T-helper 22 cell (primary cell): Measurements from ENCODE around the gene TOMM6.
A peak's percentile ranks its signal among the peaks of the same experiment; 100 is the strongest.
"Not testable (repeated sequence)": the region's sequence is repeated elsewhere in the genome, so short reads cannot be mapped to it uniquely, and the experiment has no call there.

ENCODE experiments used
- DNase-seq: peaks from one replicate; pipeline ENCODE4 v3.0.0-alpha.2; 2020; ENCODE audit warnings: low read depth

TOMM6 gene

GRCh38 chr6:41763470-41763869 is 24.0 kb upstream of the TOMM6 start:
- DNase-seq = no peak

GRCh38 chr6:41766043-41766664 is 21.3 kb upstream of the TOMM6 start:
- DNase-seq = not testable (repeated sequence)

DNA sequence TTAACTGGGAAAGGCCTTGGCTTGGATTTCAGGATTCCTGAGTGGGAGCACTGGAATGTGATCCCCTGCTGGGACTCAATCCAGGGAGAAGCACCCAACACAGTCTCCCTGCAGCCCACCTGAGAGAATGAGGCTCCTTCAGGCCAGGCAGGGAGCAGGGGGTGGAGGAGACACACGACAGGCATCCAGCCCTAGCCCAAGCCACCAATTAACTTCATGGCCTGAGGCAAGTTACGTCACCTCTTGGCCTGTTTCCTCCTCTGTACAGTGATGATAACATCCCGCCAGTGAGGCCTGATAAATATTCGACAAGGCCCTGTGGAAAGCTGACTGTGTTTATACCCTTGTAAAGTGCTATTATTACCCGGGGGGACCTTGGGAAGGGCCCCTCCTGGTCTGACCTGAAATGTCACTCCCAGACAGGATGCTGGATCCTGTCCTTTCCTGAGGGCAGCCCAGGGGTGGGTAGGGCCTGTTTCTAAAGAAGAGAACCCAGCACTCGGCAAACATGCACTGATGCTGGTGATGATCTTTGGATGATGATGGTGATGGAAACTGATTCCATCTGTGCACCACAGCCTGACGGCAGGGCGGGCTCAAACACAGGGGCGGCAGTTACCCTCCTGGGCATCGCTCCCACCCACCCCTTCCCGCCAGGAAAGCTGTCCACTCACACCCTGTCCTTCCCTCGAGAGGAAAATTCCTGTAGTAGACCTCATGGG is 20.2 kb upstream of the TOMM6 start:
- DNase-seq = no peak

DNA sequence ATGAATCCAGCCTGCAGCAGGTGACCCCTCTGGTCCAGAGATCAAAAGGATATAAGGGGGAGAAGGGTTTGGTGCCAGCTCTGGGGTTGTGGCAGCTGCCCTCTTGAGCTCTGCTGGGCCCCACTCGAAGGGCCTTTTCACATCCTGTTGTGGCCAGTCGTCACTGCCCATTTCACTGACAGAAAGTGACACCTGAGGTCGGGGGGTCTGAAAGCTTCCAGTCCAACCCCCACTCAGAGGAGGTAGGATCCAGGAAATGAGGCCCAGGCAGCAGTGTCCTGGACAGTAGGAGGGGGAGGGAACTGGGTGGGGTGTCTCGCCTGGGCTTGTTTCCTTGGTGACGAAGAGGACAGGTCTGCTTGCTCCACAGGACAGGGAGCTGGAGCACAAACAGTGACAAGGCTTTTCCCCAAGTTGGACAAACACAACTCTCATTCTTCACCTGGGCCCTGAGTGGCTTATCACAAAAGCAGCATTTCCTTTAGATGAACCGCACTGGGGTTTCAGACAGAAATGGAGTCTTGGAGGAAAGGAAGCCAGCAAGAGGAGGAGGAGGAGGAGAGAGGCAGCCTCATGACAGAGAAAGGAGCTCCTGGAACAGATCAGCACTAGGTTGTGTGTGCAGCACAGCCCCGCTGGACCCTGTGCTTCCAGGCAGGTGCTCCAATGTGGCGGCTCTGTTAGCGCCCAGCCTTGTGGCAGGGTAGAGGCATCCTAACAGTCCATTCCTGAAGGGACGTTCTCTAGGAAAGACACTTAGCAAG is 18.8 kb upstream of the TOMM6 start:
- no peak for DNase-seq

- DNase-seq = no peak
These were observed 18.1 kb upstream of the TOMM6 start for GRCh38 chr6:41769376-41769775.

DNA sequence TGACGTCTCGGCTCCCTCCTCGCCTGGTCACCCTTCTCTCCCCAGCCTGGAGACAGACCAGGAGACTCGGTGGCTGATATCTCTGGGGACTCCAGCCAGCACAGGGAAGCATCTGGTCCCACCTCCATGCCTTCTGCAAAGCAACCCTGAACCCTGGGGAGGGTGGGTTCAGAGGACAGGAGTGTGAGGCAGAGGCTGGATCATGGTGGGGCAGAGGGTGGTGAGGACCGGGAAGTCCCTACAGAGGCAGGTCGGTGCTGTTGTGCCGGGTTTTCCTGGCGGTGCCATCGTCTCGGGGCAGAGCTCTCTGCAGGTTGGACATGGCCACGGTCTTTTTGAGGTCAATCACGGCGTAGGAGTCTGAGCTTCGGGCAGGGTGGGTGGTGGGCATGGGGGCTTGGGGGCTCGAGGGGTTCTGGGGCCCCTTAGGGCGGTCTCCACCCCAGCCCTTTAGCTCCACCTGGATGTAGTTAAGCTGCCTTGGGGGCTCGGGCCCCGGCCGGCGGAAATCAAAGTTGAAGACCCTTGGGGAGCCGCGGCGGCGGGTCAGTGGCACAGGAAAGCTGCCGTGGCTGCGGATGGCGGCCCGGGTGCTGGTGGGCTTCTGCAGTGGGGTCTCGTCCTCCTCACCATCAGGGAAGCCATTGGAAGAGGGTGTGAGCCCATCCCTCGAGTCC is 17.0 kb upstream of the TOMM6 start:
- no peak for DNase-seq

DNA sequence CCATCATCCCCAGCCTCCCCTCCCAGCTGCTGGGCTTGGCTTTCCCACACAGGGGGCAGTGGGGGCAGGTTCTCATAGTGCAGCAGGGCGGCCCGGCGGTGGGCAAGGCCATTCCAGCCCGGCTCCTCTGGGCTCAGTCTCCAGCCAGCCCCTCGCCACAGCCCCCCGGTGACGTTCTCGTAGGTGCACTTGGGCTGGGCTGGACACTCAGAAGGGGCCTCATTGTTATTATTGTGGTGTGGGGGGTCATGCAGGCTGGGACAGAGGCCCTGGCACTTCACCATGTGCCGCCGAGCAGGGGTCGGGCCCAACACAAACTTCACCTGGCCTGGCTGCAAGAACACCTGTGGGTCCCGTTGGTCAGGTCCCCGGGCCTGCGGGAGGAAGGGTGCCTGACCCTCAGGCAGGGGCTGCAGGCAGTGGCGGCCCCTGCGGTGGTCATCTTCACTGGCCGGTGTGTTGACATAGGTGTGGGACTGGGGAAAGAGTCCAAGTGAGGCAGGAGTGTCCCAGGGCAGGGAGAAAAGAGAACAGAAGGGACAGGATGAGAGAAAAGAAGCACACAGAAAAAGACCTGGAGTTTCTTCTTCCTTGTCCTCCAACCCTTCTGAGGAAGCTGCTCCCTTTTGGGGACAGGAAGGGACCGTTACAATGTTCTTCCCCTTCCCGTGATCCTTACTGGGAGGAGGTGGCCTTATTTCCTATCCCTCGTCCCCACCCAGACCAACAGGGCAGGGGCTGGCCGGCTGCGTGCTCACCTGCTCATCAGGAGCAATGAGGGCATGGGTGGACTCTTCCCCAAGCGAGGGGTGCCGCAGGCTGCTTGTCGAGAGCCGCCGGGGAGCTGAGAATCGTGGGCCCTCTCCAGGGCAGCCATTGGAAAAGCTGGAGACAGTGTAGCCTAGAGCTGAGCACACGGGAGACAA is 16.2 kb upstream of the TOMM6 start:
- DNase-seq = no peak

- DNase-seq = no peak
These were observed 12.7 kb upstream of the TOMM6 start for GRCh38 chr6:41774841-41775240.

DNA sequence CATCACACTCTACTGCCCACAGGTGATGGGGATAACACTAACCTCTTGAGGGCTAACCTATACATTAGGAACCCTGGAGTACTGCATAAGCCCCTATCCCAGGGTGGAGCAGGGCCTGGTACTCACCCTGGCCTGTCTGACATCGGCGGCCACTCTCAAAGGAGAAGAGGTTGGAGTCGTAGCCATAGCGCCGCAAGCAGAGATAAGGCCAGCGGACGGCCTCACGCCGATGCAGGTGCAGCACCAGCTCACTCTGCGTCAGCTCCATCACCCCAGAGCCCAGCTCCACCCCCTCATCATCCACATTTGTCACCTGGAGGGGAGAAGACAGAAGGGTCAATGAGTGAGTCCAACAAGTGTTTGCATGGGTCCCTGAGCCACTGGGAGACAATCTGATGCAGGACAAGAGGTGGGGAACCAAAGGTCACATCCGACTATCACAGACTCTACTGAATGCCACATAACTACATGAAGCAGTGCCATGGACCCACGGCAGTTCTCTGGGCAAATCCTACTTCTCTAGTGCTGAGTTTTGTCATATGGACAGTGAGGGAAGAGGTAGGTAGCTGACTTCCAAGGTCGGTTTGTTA is 12.1 kb upstream of the TOMM6 start:
- no peak for DNase-seq

DNA sequence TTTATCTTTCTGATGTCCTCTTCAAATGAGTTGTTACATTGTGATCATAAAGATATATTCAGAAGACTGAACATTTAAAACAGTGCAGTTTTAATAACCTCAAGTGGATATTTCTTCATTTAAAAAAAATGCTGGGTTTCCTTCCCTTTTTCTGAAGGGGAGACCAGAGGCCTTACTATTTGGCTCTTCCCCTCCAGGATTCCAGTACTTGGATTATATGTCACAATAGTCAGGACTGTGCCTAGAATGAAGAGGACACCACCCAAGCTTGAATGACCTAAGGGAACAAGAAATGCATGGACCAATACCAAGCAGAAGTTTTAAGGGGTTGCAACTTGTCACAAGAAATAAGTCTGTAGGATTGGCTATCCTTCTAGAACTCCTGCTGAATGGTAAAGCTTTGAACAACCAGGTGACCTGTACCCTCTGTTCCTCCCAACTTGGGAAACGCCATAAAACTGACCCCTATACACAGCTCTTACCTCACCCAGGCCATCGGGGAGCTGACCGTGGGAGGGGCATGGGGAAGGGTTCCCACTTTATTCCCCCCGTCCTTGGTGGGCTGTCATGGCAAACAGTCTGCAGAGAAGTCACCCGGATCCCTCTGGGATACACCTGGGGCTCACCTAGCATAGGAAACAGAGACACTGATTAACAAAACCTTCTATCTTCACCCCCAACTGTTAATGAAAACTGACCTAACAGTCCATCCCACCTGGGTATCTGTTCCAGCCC is 9.8 kb upstream of the TOMM6 start:
- DNase-seq = no peak

- no peak for DNase-seq
These were observed 8.6 kb upstream of the TOMM6 start for GRCh38 chr6:41778895-41779294.

- no peak for DNase-seq
These were observed 8.2 kb upstream of the TOMM6 start for GRCh38 chr6:41779336-41779735.

- peak; percentile 96 for DNase-seq
These were observed 7.5 kb upstream of the TOMM6 start, which contains the start of gene FRS3 for GRCh38 chr6:41779788-41780550. FRS3 (minus strand) TSS chr6:41779900; CDS start chr6:41776987, 2,913 bp downstream.

- DNase-seq = no peak
These were observed 6.7 kb upstream of the TOMM6 start, which contains the start of gene PRICKLE4 for GRCh38 chr6:41780551-41781365. PRICKLE4 (plus strand) TSS chr6:41780782; CDS start chr6:41783474, 2,692 bp downstream.

GRCh38 chr6:41781366-41781730 is 6.1 kb upstream of the TOMM6 start:
- no peak for DNase-seq

GRCh38 chr6:41783106-41783780 is 4.3 kb upstream of the TOMM6 start:
- DNase-seq = no peak

- DNase-seq = no peak
These were observed 2.8 kb upstream of the TOMM6 start for GRCh38 chr6:41784581-41785171.

DNA sequence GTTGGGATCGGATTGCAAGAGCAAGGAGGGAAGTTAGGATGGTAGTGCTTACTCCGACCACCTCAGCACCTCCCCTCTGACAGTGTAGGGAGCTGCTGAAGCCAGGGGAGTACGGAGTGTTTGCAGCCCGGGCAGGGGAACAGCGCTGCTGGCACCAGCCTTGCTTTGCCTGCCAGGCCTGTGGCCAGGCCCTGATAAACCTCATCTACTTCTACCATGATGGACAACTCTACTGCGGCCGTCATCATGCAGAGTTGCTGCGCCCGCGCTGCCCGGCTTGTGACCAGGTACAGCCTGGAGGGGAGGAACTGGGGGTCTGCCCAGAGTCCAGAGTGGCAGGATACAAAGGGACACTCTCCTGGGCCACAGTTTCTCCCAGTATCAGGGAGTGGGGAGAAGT is 2.2 kb upstream of the TOMM6 start:
- no peak for DNase-seq
